GM10266 (cell line): Measurements from ENCODE around the gene UPK2.

Experiments used
- DNase-seq: peaks from one replicate; pipeline ENCODE4 v3.0.0; 2012; ENCODE audit errors: extremely low spot score
- TF ChIP-seq, protein P1 (sequence below): IDR thresholded peaks from 2 replicates; pipeline ENCODE4 v1.5.1; 2012; ENCODE audit warnings: mild to moderate bottlenecking, low read depth; ENCODE audit not compliant: control insufficient read depth, insufficient read depth; ENCODE audit errors: missing control alignments

Gene UPK2

DNA sequence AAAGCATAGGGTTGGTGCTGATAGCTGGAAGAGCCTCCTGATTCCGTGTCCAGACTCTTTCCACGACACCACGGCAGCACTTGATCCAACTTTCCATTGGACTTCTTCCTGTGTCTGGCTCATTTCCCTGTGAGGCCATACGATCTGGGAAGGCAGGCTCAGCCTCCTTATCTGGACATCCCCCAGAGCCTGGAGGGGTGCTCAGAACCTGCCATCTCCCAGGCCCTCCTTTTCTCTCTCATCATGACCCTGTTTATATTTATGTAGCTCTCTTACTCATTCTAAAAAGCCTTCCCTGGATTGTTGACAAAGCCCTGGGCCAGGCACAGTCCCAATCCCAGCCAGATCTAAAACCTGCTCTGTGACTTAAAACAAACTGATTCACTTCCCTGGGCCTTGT, 22.6 kb upstream of the UPK2 start:
- TF ChIP-seq, protein P1, sequence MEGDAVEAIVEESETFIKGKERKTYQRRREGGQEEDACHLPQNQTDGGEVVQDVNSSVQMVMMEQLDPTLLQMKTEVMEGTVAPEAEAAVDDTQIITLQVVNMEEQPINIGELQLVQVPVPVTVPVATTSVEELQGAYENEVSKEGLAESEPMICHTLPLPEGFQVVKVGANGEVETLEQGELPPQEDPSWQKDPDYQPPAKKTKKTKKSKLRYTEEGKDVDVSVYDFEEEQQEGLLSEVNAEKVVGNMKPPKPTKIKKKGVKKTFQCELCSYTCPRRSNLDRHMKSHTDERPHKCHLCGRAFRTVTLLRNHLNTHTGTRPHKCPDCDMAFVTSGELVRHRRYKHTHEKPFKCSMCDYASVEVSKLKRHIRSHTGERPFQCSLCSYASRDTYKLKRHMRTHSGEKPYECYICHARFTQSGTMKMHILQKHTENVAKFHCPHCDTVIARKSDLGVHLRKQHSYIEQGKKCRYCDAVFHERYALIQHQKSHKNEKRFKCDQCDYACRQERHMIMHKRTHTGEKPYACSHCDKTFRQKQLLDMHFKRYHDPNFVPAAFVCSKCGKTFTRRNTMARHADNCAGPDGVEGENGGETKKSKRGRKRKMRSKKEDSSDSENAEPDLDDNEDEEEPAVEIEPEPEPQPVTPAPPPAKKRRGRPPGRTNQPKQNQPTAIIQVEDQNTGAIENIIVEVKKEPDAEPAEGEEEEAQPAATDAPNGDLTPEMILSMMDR: no peak
- DNase-seq: no peak

DNA sequence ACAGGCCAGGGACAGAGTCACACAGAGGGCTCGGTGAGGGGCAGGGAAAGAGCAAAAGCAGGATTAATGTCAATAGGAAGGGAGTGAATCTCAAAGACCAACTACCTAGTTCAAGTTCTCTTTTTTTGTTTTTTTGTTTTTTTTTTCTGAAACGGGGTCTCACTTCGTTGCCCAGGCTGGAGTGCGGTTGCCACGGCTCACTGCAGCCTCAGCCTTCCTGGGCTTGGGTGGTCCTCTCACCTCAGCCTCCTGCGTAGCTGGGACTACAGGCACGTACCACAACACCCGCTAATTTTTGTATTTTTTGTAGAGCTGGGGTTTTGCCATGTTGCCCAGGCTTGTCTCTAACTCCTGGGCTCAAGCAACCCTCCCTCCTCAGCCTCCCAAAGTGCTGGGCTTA, 20.7 kb upstream of the UPK2 start:
- DNase-seq: no peak
- TF ChIP-seq, protein P1: no peak

DNA sequence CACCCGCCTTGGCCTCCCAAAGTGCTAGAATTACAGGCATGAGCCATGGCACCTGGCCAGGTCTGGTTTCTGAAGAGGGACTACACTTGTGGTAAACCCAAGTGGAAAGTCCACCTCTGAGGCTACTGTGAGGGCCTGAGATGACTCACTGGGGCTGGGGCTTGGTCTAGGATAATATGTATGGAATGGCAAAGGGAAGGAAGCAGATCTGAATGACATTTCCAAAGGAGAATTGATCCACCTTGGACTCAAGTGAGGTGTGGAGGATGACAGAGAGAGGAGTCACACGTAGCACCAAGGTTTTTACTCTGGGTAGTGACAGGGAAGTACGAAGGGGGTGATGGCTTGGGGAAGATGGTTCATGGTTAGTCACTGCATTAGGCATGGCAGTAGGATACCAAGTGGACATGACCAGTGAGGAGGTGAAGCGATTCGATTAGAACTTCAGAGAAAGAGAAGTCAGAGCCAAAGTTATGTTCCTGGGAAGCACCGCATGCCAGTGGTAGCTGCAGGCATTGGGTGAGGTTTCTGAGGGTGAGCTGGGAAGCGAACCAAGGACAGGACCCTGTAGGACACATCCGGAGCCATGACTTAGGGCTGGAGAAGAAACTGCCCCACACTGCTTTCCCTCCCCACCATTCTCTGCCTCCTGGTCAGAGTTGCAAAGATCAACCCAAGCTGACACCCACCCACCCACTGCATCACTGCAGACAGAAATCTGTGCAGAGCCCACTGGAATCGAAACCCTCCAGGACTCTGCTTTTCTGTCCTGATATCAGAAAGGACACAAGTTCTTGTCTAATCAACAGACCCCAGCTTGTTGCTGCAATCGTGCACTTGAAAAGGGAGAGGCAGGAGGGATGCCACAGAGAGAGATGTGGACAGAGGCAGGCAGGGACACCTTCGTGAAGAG, 17.4 kb upstream of the UPK2 start:
- DNase-seq: no peak

DNA sequence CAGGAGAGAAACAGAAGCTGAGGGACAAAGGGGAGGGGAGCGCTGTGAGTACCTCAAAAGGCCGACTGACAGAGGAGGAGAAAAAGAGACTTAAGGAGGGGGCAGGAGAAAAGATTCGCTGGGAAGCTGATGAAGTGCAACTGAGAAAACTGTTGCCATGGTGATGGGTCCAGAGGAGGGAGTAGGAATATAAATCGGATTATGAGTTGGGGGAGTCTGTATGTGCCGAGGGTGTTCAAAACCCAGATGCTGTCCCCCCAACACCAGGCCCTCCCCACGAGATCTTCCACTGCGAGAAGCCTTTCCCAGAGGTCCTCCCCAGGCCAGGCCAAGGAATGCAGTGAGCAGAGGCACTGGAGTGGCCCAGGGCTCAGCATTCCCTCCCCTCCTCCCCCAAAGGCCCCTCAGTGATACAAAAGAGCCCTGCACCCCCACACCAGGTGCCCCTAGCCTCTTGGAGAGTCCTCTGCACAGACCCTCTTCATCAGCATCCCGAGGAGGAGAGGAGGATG, 16.6 kb upstream of the UPK2 start:
- DNase-seq: no peak
- TF ChIP-seq, protein P1: no peak

More for the DNA sequence above, 17.4 kb upstream of the UPK2 start:
- TF ChIP-seq, protein P1: no peak

DNA sequence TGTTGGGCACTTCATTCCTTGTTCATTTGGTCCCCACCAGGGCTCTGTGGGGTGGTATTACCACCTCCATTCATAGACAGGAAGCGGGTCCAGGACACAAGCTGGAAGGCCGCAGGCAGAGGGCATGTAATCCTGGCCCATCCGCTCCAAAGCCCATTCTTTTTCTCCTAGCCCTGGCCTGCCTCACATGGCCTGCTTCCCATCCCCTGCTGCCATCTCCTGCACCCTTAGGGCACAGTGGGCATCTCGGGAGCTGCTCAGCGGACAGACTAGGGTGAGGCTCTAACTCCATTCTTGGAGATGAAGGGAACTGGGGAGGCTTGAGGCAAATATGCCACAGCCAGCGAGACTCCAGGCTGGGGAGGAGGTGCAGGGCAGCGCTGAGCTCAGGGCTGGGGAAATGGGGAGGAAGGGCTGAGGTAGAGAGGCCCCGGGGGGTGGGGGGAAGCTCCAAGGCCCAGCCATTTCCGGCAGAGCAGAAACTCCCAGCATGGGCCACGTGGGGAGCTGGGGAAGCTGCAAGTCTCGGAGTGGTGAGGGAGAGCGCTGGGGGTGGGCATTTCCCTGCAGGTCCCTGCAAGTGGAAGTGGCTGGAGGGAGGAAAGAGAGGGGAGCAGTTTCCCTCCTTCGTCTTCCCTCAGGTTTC, 16.0 kb upstream of the UPK2 start:
- TF ChIP-seq, protein P1: no peak
- no peak for DNase-seq

DNA sequence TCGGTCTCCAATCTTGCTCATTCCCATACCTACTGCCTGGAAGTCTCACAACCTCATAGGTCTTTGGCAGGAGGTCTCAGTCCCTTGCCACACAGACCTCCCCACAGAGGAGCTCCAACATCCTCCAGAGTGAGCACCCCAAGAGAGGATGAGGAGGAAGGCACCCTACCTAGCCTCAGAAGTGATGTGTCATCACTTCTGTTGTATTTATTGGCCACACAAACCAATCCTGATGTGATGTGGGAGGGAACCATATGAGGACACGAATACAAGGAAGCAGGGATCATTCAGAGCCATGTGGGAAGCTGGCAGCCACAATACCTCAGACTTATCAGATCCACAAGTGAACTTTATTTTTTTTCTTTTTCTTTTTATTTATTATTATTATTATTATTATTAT, 9.0 kb upstream of the UPK2 start:
- no peak for DNase-seq

More for the DNA sequence above, 9.0 kb upstream of the UPK2 start:
- TF ChIP-seq, protein P1: no peak
